Activated effector memory CD4-positive, alpha-beta T cell treated with Interleukin-2 at 50 U/mL for 16 hours (primary cell): ENCODE measurements around the gene SNAPC5.

Experiments used
- DNase-seq: peaks from one replicate; pipeline ENCODE4 v3.0.0-alpha.2; 2020

The SNAPC5 gene

DNA sequence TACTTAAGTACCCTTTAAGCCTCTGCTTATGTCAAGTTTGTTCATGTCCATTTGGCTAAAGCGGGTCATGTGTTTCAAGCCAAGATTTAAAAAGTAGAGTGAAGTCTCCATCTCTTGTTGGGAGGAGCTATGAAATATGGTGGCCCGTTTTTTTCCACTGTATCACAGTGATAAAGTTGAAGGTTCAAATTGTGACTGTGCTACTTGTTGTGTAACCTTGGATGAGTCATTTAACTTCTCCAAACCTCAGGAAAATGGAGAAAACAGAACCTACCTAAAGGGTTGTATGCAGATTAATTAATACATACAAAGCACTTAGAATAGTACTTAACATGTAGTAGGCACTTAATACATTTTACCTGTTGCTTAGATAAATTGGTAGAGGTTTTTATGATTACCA lies 43.4 kb downstream of the SNAPC5 start:
- DNase-seq, result no peak

DNA sequence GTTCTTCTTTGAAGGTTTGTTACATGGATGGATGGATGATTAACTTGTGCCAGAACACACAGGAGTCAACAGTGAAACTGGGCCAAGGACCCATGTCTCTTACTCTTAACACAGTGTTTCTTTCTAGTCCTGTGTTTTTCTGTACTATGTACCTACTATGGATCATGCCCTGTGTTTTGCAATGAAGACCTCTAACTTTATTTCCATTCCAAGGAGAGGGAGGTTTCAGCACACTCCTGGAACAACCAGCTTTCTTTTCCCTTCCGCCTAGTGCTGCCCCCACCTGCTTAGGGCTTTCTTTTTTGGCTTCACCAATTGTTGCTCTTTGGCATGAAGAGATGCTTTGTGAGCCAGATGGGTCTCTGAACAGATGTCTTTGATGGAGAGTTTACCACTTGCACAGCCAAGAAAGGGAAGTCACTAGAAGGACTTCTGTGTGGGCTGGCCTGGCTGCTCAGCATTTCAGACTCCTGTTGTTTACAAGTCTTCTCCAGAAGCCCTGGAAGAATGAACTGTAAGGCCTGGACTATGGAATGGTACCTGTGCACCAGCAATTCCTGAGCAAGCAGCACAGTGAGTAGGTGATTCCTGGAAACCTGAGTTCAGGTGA lies 44.5 kb downstream of the SNAPC5 start:
- no peak for DNase-seq

DNA sequence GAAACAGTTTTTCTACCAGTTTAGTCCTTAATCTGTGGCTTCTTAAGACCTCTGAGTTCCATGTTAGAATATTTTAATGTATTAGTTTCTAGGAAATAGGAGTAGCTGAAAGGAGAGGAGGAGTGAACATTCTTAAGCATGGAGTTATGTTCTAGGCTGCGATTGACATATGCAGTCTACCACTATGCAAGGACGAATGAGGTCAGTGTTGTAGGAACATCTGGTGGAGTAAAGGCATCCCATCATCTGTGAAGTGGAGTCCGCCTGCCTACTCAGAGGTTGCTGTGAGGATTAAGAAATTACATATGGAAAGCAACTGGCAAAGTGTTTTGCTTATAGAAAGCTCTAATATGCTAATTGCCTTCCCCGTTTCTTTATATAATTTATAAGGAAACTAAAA lies 45.1 kb downstream of the SNAPC5 start:
- no peak for DNase-seq
